ENCODE measurements around the gene INPP4B. TPM values are rescaled to one million over a fixed set of nuclear protein-coding genes. Genes with fewer than 3 reads are reported as not detected.

The INPP4B gene
- total RNA-seq, 1 experiment from 2014 or later: 0.07 TPM

GRCh38 chr4:142203505-142203904, 642.6 kb downstream of the INPP4B start:
- H2BK120ac ChIP-seq (ENCODE audit: low read depth, low read length, poor library complexity, severe bottlenecking): no peak overlapping the region
- H4K8ac ChIP-seq (replicated peaks; ENCODE audit: insufficient read length, low read depth, low read length): no peak overlapping the region
- H3K4me1 ChIP-seq (ENCODE audit: insufficient read depth, low read length): no peaks in the 10 kb centered on the region
- no peak overlapping the region for H4K91ac ChIP-seq (ENCODE audit: insufficient read length, low read depth, low read length)
- no peak overlapping the region for H3K18ac ChIP-seq (ENCODE audit: insufficient read length, low read depth, low read length)
- no peak overlapping the region for H2BK5ac ChIP-seq (ENCODE audit: insufficient read length, low read length)
- no peaks in the 10 kb centered on the region for H4K20me1 ChIP-seq (ENCODE audit: control insufficient read depth, insufficient read depth, insufficient read length)
- no peak overlapping the region for H3K27ac ChIP-seq (ENCODE audit: insufficient read length, low read depth, low read length)
- no peak overlapping the region for H3K23ac ChIP-seq (ENCODE audit: insufficient read length, low read depth, low read length)
- no peak overlapping the region for H3K14ac ChIP-seq (ENCODE audit: insufficient read depth, low read length)
- H2BK15ac ChIP-seq (ENCODE audit: low read depth, low read length): no peak overlapping the region
- no peak overlapping the region for H4K5ac ChIP-seq (ENCODE audit: insufficient read length, low read depth, low read length)
- no peak overlapping the region for H3K4me3 Mint-ChIP-seq
- H3K27me3 Mint-ChIP-seq (ENCODE audit: low read depth): no peaks in the 10 kb centered on the region
- H3K56ac ChIP-seq (ENCODE audit: insufficient read length, low read depth, low read length): no peak overlapping the region
- no peak overlapping the region for H2BK12ac ChIP-seq (ENCODE audit: insufficient read length, low read depth, low read length)
- no peak overlapping the region for H3K9ac ChIP-seq (ENCODE audit: extremely low read depth, insufficient read length, low read length)
- no peak overlapping the region for H2AFZ ChIP-seq (ENCODE audit: low read length)
- no peak overlapping the region for H3K4ac ChIP-seq (ENCODE audit: low read depth, low read length)
- no peaks in the 10 kb centered on the region for H3K23me2 ChIP-seq (ENCODE audit: insufficient read length, low read depth, low read length, poor library complexity, severe bottlenecking)
- no peak overlapping the region for H3T11ph ChIP-seq (ENCODE audit: low read length)
- no peaks in the 10 kb centered on the region for H3K27me3 ChIP-seq (ENCODE audit: insufficient read depth, low read length)
- H2AK5ac ChIP-seq (ENCODE audit: insufficient read length, low read length): no peak overlapping the region
- H2BK20ac ChIP-seq (ENCODE audit: low read depth, low read length, poor library complexity, severe bottlenecking): no peak overlapping the region
- no peak overlapping the region for H3K27ac Mint-ChIP-seq
- H3K79me1 ChIP-seq (ENCODE audit: insufficient read depth, low read depth, low read length, poor library complexity, severe bottlenecking): no peaks in the 10 kb centered on the region
- no peaks in the 10 kb centered on the region for H3K9me3 ChIP-seq (ENCODE audit: control insufficient read depth, low read depth, low read length)
- TF ChIP-seq, protein P1, sequence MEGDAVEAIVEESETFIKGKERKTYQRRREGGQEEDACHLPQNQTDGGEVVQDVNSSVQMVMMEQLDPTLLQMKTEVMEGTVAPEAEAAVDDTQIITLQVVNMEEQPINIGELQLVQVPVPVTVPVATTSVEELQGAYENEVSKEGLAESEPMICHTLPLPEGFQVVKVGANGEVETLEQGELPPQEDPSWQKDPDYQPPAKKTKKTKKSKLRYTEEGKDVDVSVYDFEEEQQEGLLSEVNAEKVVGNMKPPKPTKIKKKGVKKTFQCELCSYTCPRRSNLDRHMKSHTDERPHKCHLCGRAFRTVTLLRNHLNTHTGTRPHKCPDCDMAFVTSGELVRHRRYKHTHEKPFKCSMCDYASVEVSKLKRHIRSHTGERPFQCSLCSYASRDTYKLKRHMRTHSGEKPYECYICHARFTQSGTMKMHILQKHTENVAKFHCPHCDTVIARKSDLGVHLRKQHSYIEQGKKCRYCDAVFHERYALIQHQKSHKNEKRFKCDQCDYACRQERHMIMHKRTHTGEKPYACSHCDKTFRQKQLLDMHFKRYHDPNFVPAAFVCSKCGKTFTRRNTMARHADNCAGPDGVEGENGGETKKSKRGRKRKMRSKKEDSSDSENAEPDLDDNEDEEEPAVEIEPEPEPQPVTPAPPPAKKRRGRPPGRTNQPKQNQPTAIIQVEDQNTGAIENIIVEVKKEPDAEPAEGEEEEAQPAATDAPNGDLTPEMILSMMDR (conservative IDR thresholded peaks at IDR 0.05): no peak
- no peak for DNase-seq
- H3K79me2 ChIP-seq (ENCODE audit: insufficient read depth, low read length): no peaks in the 10 kb centered on the region
- no peaks in the 10 kb centered on the region for H3K9me3 Mint-ChIP-seq
- peaks cover 5 to 6% of the 10 kb centered on the region in 2 experiments for H3K4me1 Mint-ChIP-seq
- H3K36me3 Mint-ChIP-seq (ENCODE audit: insufficient read depth in 1 of 3, low read depth in 3 of 3): no peaks in the 10 kb centered on the region
- no peak overlapping the region for H3K4me2 ChIP-seq (ENCODE audit: insufficient read depth, insufficient read length, low read length)

Data from H9 (cell line).